SK-N-DZ (cell line): ENCODE measurements around the gene SLC4A5.
"Not testable (repeated sequence)": the region's sequence is repeated elsewhere in the genome, so short reads cannot be mapped to it uniquely, and the experiment has no call there.

ENCODE experiments used
- DNase-seq: peaks from one replicate; pipeline ENCODE4 v3.0.0-alpha.2; 2015; ENCODE audit warnings: low spot score

Gene SLC4A5

GRCh38 chr2:74364533-74365505 lies 21.6 kb upstream of the SLC4A5 start:
- DNase-seq: no peak

DNA sequence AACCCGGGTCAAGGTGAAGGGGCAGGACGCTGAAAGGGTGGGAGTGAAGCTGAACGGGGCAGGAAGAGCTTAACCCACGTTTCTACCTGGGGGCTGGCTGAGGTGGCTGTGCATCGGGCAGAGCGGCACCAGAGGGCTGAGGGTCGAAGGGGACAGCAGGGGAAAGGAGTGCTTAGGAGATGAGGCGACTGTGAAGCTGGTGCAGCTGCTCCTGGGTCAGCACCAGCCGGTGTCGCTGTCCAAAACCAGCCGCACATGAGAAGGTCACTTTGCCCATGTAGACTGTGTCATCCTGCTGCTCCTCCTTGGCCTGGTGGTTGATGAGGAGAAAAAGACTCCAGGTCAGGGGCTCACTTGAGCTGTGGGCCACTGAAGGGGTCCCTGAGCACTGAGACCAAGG lies 18.1 kb upstream of the SLC4A5 start:
- no peak for DNase-seq

DNA sequence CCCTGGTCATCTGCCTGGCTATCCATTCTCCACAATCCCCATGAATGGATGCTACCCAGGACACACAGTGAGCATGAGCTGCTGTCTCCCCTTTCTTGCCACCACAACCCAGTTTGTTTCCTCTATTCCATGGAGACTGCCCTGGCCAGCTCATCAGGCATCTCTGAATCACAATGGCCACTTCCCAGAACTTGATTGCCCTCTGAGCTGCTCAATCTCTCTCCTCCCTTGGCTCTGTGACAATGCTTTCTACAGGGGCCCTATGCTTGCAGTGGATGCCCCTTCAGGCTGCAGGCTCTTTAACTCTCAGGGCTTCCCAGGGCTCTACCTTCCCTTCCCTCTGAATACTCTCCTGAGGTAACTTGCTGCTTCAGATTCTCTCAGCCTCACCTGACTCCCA lies 14.4 kb upstream of the SLC4A5 start:
- no peak for DNase-seq

DNA sequence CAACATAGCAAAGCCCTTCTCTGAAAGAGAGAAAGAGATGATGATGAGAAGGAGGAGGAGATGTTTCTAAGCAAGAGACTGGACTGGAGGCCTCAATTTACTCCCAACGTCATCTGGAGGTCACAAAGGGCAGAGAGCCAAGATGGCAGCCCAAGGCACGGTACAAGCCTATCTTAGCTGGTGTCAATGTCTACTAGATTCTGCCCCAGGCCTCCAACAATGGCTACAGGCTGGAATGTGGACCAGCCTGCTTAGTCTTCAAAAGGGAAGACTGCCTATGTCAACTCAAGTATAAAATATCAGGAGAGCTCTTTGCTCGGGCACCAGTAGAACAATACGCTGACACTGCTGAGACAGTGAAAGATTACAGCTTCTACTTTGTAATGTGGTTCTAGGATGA lies 6.7 kb upstream of the SLC4A5 start:
- DNase-seq: no peak

DNA sequence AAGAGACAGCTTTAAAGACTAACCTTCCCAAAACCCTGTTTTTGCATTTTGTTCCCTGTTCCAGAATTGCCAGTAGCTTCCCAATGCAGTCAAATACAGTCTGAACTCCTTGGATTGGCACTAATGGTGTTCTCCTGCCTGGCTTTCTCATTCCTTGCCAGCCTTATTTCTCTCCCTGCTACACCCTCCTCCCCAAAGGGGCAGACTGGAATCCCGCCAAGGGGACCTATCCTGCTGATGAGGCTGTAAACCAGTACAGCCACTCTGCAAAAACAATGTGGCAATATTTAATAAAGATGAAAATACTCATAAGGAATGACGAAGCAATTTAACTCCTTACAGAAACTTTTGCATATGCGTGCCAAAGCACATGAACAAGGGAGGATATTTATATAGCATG lies 4.5 kb upstream of the SLC4A5 start:
- no peak for DNase-seq

DNA sequence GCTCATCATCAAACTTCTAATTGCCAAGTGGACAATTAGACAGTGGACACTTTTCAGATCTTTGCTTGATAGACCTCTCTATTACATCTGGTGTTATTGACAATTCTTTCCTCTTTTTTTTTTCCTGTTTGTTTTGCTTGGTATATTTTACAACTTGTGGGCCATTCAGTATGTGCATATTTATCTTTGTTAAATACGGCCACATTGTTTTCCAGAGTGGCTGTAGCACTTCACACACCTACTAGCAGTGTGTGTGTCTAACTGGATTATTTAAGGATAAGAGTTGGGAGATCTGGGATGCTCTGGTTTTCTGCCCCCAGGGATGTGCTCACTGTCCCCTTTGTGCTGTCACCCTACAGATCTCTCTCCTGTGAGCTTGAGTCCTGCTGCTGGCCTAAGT lies 4.1 kb upstream of the SLC4A5 start:
- no peak for DNase-seq

DNA sequence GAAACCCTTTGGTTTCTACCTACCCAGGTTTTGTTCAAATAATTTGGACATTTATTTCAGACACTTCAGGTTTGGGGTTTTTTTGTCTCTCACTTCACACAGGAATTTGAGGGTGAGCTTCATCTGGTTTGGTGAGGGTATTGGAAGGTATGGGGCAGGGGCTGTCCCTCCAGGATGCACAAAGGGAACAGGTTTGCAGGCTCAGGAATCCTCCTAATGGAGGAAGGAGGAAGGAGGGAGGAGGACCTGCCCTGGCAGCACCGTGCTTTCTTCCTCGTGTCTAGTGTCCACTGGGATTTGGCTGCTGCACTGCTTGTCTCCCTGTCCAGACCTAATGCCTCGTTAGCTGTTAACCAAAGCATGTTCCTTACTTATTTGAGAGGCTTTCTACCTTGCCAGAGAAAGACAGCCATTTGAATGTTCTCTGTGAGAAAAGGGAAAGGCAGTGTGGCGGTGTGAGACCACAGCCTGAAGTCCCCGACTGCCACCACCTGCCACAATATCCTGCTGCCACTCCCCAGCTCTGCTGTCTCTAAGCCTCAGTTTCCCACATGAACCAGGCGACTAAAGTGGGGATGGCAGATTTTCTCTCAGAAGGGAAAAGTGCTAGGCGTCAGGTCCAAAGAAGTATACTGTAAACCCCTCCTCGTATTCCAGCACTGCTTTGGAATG lies 2.2 kb upstream of the SLC4A5 start:
- no peak for DNase-seq

- DNase-seq: not testable (repeated sequence)
These were observed 7.0 kb downstream of the SLC4A5 start for GRCh38 chr2:74336227-74336626.

GRCh38 chr2:74334931-74335333 lies 8.3 kb downstream of the SLC4A5 start:
- DNase-seq: peak; percentile 70

DNA sequence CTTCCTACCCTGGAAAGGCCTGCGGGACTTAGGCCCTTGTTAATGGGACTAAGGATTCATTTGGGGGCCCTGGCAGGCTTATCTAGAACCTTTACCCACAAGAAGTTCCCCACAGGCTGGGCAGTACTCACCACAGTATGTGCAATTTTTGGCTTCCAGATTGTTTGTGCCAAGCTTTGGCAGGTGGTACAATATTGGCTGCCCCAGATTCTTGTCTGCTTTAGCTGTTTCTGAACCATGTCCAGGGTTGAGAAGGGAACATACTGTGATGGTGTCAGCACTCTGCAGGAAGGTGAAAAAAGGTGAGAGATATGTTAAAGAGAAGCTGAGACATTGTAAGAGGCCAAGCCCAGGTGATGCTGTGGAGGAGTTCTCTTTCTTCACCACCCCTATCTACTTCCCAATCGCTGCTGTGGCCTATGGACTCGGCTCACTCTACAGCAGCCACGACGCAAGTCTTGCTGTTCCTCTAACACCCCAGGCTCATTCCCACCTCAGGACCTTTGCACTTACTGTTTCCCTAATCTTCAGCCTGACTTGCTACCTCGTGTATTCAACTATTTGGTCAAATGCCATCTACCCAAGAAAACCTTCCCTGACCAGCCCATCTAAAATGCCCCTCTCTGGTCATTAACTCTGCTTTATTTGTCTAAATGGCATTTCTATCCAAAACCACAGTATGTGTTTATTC lies 9.2 kb downstream of the SLC4A5 start:
- no peak for DNase-seq

DNA sequence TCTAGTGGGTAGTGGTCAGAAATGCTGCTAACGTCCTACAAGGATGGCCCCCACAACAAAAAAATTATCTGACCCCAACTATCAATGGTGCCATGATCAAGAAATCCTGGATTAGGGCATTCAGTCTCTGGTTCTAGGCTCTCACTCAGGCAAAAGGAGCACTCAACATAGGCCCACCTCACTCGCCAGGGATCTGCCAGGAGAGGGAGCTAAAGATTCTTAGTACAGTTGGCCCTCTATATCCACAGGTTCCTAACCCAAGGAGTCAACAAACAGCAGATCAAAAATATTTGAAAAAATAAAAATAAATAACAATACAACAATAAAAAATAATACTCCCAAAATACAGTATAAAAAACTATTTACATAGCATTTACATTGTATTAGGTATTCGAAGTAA lies 10.0 kb downstream of the SLC4A5 start:
- peak; percentile 16 for DNase-seq

GRCh38 chr2:74332550-74333174 lies 10.6 kb downstream of the SLC4A5 start:
- DNase-seq: no peak

GRCh38 chr2:74328573-74328972 lies 14.6 kb downstream of the SLC4A5 start:
- DNase-seq: no peak

DNA sequence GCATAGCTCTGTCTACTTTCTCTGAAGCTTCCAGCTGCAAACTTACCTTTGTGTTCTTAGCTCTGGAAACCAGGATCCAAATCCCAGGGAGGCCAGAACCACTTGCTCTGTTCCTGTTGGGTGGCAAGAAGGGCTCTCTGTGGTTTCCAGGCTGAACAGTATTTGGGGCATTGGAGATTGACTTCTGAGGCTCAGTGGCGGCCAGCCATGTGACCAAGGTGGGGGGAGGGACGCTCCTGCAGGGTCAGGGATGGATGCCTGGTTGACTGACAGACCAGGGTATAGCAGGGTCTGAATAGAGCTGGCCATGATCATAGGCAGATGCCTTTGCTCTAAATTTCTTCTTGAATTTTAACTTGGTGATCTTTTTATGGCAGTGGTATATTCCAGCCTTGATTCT lies 15.1 kb downstream of the SLC4A5 start:
- no peak for DNase-seq

DNA sequence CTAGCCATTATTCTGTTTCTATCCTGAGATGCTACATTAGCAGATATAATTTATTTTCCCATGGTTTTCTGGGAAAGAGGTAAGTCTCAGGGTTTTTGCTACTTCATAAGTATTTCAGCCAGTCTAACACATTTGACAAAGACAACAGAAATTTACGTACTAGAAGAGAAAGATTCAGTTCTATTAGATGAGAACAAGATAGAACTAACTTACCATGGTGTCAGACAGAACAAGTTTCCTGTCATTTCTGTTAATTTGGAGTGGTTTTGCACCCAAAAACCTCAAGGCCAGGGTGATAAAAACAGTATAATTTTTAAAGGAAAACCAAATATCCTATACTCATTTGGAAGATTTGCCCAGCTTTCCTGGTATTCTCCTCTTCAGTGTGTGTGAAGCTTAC lies 15.6 kb downstream of the SLC4A5 start:
- no peak for DNase-seq

DNA sequence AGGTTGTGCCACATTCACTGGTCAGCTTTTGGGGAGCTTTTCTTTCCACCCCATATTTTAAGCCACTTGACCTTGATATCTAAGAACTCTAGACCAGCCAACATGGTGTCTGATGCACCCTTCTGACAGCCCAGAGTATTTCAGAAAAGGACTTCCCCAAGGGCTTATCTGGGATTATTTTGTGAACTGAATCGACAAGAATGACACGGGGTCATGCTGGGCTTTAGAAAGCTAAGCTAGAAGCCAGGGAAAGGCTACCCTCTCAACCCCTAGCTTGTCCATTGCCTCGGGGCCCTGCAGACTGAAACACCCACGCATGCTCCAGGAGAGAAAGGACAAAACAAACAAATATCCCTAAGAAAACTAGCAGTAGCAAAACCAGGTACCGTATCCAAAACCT lies 16.0 kb downstream of the SLC4A5 start:
- DNase-seq: no peak

GRCh38 chr2:74325815-74326214 lies 17.4 kb downstream of the SLC4A5 start:
- no peak for DNase-seq

DNA sequence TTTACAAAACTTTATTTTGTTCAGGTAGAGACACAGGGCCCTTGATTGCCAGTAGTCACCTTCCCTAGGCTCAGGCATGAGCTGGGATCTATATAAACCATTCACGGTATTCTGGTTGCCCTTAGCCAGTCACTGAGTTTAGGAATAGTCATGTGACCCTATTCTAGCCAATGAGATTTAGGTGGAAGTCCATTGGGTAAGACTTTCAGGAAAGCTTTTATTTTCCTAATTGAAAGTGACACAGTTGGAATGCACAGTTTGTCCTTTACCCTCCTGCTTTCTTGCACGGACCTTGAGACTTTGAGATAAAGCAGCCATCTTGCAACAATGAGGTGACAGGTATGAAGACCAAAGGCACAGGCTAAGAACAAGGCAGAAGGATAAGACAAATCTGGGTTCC lies 21.5 kb downstream of the SLC4A5 start:
- DNase-seq: no peak

- no peak for DNase-seq
These were observed 25.5 kb downstream of the SLC4A5 start for GRCh38 chr2:74317701-74318100.

GRCh38 chr2:74316627-74317295 lies 26.5 kb downstream of the SLC4A5 start:
- no peak for DNase-seq

- DNase-seq: no peak
These were observed 29.1 kb downstream of the SLC4A5 start for GRCh38 chr2:74314107-74314506.
